ENCODE measurements around the gene TMEM63B.
"Not testable (repeated sequence)": the region's sequence is repeated elsewhere in the genome, so short reads cannot be mapped to it uniquely, and the experiment has no call there.

The TMEM63B gene

DNA sequence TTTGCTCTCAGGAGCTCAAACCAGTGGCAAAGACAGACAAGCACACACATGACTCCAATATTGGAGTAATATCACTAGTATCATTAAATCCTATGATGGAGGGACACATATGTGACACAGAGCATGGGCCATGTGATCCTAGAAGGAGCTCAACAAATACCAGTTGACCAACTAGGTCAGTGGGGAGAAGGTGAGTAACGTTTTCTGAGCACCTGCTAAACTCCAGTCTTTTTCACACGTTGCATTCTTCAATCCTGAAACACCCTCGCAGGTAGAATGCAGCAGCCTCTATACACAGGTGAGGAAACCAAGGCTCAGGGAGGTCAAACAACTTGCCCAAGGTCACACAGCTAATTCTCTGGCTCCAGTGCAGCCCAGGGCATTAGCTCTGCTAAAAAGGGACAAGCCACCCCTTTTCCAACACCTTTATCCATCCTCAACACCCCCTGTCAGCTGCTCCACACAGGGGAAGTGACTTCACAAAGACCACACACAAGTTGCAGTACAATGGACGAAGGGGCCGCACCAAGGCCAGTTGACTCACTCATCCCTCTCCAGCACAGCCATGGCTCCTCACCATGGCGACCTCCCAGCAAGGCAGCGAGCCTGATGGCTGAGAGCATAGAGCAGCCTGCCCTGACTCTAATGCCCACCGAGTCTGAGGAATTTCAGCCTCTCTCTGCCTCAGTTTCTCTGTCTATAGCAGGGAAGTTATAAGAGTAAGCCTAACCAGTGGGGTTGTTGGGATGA lies 35.7 kb downstream of the TMEM63B start:
- H3K4me3 ChIP-seq = no peak overlapping the region
- H3K27ac ChIP-seq = no peak overlapping the region

DNA sequence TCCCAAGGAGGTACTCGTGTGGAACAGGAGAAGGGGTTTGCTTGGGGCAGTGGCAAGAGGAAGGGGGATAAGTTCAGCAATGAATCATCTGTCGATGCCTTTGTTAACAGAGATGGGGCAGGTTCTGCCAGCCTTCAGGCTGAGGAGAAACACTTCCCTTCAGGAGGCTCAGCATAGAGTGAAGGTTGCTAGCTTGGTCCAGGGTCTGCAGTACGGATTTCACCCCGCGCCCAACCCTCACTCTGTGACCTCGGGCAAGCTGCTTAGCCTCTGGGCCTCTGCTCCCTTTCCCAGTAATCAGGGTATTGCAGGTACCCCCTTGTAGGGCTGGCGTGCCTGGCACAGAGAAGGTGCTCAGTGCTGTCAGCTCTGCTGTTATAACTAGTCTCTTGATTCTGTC lies 38.8 kb downstream of the TMEM63B start:
- no peak overlapping the region for H3K4me3 ChIP-seq

DNA sequence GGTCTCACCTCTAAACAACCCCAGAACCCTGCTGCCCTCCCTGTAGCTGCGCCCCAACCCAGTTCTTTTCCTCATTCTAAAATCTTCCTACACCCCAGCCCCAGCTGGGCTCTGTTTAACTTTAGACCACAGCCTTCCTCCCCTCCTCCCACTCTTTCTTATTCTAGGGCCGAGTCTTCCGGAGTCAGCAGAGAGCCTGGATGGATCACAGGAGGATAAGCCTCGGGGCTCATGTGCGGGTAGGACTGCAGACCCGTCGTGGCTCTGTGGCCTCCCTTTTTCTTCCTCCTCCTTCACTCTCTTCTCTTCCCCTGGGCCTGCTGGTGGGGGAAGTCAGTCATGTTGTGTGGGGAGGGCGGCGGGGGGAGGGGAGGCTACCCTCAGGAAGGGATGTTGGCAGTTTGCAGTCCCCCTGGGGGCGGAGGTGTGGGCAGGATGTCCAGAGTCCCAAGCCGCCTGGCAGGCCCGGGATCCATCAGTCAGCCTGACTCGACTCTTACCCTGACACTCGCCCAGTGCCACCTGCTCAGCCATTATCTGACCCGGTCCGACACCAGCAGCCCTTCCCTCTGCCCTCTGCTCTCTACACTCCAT lies 39.3 kb downstream of the TMEM63B start:
- no peak overlapping the region for H3K27ac ChIP-seq

More for the DNA sequence above, 38.8 kb downstream of the TMEM63B start:
- H3K27ac ChIP-seq = no peak overlapping the region

DNA sequence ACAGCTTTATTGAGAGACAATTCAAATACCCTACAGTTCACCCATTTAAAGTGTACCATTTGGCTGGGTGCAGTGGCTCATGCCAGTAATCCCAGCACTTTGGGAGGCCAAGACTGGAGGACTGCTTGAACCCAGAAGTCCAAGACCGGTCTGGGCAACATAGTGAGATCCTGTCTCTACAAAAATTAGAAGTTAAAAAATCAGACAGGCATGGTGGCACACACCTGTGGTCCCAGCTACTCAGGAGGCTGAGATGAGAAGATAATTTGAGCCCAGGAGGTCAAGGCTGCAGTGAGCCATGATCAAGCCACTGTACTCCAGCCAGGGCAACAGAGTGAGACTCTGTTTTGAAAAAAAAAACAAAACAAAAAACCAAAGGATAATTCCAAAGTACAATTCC lies 40.2 kb downstream of the TMEM63B start:
- Histone ChIP-seq H3K4me3 (no peak overlapping the region), H3K27ac (no peak overlapping the region)

More for the DNA sequence above, 39.3 kb downstream of the TMEM63B start:
- no peak overlapping the region for H3K4me3 ChIP-seq

DNA sequence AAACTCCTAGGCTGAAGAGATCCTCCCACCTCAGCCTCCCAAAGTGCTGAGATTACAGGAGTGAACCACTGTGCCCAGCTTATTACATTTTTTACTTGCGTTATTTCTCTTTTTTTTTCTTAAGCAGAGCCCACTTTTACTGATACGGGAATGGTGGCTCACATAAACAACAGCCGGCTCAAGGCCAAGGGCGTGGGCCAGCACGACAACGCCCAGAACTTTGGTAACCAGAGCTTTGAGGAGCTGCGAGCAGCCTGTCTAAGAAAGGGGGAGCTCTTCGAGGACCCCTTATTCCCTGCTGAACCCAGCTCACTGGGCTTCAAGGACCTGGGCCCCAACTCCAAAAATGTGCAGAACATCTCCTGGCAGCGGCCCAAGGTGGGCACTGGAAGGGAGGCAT lies 41.8 kb downstream of the TMEM63B start:
- no peak overlapping the region for H3K4me3 ChIP-seq
- no peak overlapping the region for H3K27ac ChIP-seq

DNA sequence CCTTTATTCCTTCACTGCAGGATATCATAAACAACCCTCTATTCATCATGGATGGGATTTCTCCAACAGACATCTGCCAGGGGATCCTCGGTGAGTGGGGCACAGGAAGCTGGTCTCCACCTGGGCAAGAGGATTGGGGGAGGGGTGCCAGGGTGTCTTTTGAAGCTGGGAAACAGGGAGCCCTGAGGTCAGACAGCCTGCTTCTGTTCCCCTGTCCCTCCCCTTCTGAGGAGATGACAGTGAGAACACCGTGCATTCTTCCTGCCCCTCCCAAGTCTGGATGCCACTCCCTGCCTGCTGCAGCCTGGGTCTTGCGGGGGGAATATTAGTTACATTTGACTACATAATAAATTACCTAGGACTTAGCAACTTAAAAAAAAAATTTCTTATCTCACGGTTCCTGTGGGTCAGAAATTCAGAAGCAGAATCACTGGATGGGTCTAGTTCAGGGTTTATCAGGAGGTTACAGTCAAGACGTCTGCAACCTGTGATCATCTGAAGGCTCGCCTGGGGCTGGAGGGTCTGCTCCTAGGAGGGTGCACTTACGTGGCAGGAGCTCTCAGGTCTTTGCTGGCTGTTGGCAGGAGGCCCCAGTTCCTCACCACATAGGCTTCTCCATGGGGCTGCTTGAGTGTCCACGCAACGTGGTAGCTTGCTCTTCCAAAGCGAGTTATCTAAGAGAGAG lies 42.7 kb downstream of the TMEM63B start:
- Histone ChIP-seq H3K4me3 (no peak overlapping the region), H3K27ac (no peak overlapping the region)

DNA sequence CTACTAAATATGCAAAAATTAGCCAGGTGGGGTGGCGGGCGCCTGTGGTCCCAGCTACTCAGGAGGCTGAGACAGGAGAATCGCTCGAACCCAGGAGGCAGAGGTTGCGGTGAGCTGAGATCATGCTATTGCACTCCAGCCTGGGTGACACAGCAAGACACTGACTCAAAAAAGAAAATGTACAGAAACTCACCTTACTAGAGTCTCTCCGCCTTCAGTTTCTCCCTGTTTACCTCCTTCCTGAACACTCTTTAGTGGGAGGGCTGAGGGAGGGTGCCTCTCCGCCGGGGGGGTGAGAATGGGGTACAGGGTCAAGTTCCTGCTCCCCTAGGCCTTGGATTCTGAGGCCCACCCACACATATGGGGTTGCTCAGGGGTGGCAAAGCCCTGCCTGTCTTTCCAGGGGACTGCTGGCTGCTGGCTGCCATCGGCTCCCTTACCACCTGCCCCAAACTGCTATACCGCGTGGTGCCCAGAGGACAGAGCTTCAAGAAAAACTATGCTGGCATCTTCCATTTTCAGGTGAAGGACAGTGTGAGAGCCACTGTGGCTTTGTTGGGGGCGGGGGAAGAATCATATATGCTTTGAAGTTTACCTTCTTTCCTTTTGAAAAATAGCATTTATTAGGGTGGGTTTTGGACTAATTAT lies 44.7 kb downstream of the TMEM63B start:
- Histone ChIP-seq H3K27ac (no peak overlapping the region), H3K4me3 (no peak overlapping the region)

DNA sequence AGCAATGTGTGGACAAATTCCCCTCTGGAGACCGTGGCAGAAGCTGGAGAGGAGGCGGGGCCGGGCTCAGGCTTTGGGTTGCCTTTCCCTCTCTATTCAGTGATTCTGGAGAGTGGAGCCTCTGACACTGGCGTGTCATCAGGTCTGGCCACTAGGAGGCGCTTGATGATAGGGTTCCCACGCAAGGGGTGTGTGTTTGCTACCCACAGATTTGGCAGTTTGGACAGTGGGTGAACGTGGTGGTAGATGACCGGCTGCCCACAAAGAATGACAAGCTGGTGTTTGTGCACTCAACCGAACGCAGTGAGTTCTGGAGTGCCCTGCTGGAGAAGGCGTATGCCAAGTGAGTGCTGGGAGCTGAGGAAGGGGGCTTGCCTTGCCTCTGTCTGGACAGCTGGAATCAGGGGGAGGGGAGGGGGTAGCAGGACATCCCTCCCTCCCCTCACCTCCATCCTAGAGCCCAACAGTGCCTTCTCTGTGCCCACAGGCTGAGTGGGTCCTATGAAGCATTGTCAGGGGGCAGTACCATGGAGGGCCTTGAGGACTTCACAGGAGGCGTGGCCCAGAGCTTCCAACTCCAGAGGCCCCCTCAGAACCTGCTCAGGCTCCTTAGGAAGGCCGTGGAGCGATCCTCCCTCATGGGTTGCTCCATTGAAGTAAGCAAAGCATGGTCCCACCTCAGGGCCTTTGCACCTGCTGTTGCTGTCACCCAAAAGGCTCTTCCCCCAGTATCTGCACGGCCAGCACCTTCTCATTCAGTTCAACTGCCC lies 45.6 kb downstream of the TMEM63B start:
- no peak overlapping the region for H3K27ac ChIP-seq

DNA sequence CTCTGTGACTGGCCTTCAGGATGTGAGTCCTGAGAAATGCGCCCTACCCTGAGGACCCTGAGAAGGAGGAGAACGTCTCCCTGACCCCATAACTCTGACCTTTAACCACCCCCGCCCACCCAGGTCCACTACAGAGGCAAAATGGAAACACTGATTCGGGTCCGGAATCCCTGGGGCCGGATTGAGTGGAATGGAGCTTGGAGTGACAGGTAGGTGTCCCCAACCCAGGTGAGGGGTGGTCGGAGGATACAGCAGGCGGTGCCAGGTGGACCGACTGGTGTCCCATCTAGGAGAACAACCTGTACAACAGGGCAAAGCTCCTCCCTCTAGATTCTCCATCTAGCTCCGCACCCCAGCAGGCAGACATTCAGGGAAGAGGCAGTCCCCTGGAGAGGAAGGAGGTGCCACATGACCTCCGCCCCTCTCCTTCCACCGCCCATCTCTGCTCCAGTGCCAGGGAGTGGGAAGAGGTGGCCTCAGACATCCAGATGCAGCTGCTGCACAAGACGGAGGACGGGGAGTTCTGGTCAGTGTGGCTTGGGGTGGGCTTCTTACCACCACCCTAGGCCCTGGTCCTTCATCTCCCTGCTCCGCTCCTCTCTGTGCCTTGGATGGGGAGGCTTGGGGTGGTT lies 48.9 kb downstream of the TMEM63B start:
- Histone ChIP-seq H3K4me3 (no peak overlapping the region), H3K27ac (peak overlapping the region in 1 of 21 experiments; percentile 42)

More for the DNA sequence above, 45.6 kb downstream of the TMEM63B start:
- H3K4me3 ChIP-seq = no peak overlapping the region

DNA sequence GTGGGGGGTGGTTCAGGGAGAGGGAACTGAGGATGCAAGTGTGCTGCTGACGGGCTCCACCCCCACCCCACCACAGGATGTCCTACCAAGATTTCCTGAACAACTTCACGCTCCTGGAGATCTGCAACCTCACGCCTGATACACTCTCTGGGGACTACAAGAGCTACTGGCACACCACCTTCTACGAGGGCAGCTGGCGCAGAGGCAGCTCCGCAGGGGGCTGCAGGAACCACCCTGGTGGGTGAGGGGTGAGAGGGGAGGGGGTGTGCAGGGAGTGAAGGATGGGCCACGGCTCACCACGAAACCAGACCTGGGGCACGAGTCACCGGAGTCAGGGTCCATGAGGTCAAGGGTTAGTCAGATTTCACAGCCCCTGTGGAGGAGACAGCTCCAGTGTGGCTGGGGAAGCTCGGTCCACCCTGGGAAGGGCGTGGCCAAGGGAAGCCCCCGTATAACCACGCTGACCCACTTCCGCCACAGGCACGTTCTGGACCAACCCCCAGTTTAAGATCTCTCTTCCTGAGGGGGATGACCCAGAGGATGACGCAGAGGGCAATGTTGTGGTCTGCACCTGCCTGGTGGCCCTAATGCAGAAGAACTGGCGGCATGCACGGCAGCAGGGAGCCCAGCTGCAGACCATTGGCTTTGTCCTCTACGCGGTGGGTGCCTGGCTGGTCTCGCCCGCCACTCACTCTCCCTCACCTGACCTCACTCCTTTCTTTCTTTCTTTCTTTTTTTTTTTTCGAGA lies 49.6 kb downstream of the TMEM63B start:
- no peak overlapping the region for H3K4me3 ChIP-seq
- peak overlapping the region in 3 of 21 experiments; percentile 7 to 42 (median 20) for H3K27ac ChIP-seq

DNA sequence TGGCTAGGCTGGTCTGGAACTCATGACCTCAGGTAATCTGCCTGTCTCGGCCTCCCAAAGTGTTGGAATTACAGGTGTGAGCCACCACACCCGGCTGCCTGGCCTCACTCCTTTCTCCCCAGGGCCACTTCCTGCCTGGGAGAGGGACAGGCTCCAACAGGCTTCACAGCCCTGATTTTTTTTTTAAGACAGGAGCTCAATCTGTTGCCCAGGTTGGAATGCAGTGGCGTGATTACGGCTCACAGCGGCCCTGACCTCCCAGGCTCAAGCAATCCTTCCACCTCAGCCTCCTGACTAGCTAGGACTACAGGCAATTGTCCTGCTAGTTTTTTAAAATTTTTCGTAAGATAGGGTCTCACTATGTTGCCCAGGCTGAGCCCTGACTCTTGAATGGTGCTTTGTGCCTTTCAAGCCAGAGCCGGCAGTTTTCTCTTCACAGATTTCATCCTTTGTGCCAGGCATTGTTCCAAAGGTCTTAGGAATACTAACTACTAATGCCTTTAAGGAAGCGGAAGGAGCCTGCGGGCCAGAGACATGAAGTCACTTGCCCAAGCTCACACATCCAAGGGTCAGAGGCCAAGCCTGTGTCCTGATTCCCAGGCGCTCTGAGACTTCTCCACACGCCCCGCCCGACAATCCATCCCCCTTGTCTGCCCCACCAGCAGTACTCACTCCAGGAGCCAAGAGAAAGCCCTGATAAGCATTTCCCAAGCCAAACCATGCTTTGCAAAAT lies 50.5 kb downstream of the TMEM63B start:
- Histone ChIP-seq H3K27ac (peak overlapping the region in 11 of 21 experiments; percentile 3 to 60 (median 40)), H3K4me3 (no peak overlapping the region)

DNA sequence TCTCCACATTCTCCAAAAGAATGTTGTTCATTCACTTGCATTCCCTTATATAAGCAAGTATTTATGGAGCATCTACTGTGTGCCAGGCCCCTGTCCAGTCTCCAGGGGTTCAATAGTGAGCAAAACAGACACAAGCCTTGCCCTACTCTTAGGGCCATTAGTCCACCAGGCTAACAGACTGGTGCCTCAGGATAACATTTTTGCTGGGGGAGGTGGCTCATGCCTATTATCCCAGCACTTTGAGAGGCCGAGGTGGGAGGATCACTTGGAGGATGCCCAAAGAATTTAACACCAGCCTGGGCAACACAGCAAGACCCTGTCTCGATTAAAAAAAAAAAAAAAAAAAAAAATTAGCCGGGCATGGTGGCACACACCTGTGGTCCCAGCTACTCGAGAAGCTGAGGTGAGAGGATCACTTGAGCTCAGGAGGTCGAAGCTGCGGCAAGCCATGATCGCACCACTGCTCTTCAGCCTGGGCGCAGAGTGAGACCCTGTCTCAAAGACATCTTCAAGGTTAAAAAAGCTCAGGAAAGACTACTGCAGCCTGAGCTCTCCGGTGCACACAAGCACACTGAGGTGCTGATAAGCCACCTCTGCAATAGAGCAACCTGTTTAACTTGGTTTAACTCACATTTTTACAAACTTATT lies 51.2 kb downstream of the TMEM63B start:
- Histone ChIP-seq H3K4me3 (no peak overlapping the region), H3K27ac (peak overlapping the region in 9 of 21 experiments; percentile 5 to 60 (median 40))

DNA sequence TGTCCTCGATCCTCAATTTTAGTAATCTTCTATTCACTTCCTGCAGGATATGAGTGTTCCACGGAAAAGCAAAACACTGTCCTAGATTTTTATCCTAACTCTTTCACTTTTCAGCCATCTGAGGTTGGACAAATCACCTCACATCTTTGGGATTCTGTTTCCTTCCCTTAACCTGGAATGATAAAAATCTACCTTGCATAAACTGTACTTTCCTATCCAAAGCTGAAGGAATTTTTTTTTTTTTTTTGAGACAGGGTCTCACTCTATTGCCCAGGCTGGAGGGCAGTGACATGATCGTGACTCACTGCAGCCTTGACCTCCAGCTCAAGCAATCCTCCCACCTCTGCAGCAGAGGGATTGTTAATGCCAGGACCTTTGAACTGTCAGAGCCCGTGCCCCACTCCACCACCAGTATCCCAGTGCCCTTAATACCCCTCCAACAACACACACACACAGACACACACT lies 51.8 kb downstream of the TMEM63B start:
- Histone ChIP-seq H3K27ac (peak overlapping the region in 2 of 21 experiments; percentile 40 to 55), H3K4me3 (no peak overlapping the region)

DNA sequence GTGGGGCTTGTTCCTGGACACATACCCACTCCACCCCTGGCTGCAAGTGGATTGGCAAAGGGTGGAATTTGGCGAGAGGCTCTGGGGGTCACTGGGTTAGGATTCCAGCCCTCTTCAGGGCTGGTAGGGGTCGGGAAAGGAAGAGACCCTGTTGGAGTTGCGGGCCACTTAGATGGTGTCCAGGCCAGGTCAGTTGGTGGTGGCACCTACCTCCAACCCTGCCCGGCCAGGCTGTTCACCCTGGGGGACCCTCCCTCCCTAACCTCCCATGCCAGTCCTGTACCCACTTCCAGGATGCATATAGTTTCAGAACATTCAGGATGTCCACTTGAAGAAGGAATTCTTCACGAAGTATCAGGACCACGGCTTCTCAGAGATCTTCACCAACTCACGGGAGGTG lies 52.3 kb downstream of the TMEM63B start:
- peak overlapping the region in 1 of 21 experiments; percentile 55 for H3K27ac ChIP-seq

DNA sequence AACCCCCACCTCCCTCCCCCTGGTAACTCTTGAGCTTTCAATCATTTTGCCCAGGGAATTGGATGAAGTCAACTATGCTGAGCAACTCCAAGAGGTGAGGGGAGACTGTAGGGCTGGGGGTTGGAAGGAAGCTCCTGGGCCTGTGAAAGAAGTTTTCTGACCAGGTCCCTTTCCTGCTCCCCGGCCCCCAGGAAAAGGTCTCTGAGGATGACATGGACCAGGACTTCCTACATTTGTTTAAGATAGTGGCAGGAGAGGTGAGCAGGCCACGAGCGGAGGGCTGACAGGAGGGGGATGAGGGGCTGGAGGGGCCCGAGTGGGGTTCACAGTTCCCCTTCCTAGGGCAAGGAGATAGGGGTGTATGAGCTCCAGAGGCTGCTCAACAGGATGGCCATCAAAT lies 53.1 kb downstream of the TMEM63B start:
- Histone ChIP-seq H3K27ac (no peak overlapping the region), H3K4me3 (no peak overlapping the region)

More for the DNA sequence above, 52.3 kb downstream of the TMEM63B start:
- no peak overlapping the region for H3K4me3 ChIP-seq

DNA sequence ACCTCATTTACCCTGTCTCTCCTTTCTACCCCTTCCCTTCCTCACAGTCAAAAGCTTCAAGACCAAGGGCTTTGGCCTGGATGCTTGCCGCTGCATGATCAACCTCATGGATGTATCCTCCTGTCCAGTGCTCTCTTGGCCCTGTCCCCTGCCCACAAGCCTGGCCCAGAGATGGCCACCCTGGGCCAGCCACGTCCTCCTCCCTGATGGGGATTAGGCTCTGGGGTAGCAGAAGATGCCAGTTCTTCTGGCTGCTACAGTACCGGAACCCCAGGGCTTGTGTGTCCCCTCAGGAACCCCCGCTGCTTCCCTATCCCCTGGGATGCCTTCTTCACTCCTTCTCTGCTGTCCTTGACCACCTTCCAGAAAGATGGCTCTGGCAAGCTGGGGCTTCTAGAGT lies 53.5 kb downstream of the TMEM63B start:
- Histone ChIP-seq H3K4me3 (no peak overlapping the region), H3K27ac (no peak overlapping the region)

DNA sequence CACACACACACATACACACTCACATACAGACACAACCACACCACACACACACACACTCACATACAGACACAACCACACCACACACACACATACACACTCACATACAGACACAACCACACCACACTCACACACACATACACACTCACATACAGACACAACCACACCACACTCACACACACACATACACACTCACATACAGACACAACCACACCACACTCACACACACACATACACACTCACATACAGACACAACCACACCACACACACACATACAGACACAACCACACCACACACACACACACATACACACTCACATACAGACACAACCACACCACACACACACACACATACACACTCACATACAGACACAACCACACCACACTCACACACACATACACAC lies 54.4 kb downstream of the TMEM63B start:
- not testable (repeated sequence) for H3K4me3 ChIP-seq, H3K27ac ChIP-seq
